Measurements from ENCODE around the gene PRUNE2. TPM values are rescaled to one million over a fixed set of nuclear protein-coding genes. Genes with fewer than 3 reads are reported as not detected.

PRUNE2 gene
- total RNA-seq, 1 donor from 2014 or later: 6.7 TPM

GRCh38 chr9:76709020-76709419, 196.9 kb downstream of the PRUNE2 start:
- H3K9me3 Mint-ChIP-seq (ENCODE audit: unreplicated experiment): no peaks in the 10 kb centered on the region
- H3K27ac Mint-ChIP-seq (ENCODE audit: unreplicated experiment): no peak overlapping the region
- H3K4me3 Mint-ChIP-seq (ENCODE audit: unreplicated experiment): no peak overlapping the region
- peaks cover 5% of the 10 kb centered on the region for H3K27me3 Mint-ChIP-seq (ENCODE audit: unreplicated experiment)
- H3K4me1 Mint-ChIP-seq (ENCODE audit: unreplicated experiment): peaks cover 17% of the 10 kb centered on the region
- no peak for TF ChIP-seq CTCF (IDR thresholded peaks at IDR 0.05; ENCODE audit: unreplicated experiment)
- no peaks in the 10 kb centered on the region for H3K36me3 Mint-ChIP-seq (ENCODE audit: low read depth, unreplicated experiment)
- no peak for DNase-seq (ENCODE audit: low spot score)

DNA sequence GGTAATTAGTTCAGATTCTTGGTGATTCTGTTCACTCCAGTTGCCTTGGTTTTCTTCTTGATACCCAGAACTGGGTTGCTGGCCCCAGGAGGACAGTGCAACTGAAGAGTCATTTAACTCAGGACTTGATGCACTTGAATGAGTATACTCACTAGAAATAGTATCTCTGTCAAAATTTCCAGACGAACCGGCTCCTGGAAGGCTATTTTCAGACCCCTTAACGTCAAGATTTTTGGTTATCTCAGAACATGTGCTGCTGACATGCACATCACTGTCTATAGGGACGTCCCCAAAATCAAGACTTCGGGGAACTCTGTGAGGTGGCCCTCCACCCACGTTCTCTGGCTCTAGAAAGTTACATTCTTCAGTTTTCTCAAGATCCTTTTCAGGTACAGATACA, 198.4 kb downstream of the PRUNE2 start:
- no peaks in the 10 kb centered on the region for H3K36me3 Mint-ChIP-seq (ENCODE audit: low read depth, unreplicated experiment)
- no peaks in the 10 kb centered on the region for H3K9me3 Mint-ChIP-seq (ENCODE audit: unreplicated experiment)
- no peak for TF ChIP-seq CTCF (IDR thresholded peaks at IDR 0.05; ENCODE audit: unreplicated experiment)
- no peak for DNase-seq (ENCODE audit: low spot score)
- H3K27ac Mint-ChIP-seq (ENCODE audit: unreplicated experiment): no peak overlapping the region
- H3K4me3 Mint-ChIP-seq (ENCODE audit: unreplicated experiment): no peak overlapping the region
- H3K4me1 Mint-ChIP-seq (ENCODE audit: unreplicated experiment): peaks cover 20% of the 10 kb centered on the region
- peaks cover 5% of the 10 kb centered on the region for H3K27me3 Mint-ChIP-seq (ENCODE audit: unreplicated experiment)

DNA sequence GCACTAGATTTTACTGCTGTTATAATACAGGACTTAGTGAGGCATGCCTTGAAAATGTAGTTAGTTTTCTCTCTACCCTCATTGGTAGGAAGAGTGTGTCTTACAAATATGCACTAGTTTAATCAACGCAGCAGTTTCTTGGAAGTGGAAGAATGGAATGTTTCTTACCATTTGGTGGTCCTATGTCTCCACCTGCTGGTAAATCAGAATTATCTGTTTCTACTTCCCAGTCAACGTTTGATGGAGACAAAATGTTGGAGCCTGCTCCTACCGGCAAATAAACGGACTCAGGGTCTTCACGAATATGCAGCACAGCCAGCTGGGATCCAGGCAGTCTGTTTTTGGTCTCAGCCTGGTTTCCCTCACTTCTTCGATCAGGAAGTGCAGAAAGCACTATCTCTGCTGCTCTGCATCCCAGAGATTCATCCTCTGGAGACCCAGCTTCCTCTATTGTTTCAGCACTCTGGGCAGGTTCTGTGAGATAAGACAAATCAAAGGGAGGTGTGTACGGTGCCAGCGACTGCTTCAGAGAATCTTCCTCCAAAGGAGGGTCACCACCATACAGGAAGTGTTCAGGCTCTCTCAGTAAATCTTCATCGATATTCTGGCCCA, 201.2 kb downstream of the PRUNE2 start:
- TF ChIP-seq CTCF (IDR thresholded peaks at IDR 0.05; ENCODE audit: unreplicated experiment): peak; percentile 72
- H3K4me1 Mint-ChIP-seq (ENCODE audit: unreplicated experiment): peaks cover 43% of the 10 kb centered on the region
- H3K27me3 Mint-ChIP-seq (ENCODE audit: unreplicated experiment): peaks cover 5% of the 10 kb centered on the region
- peak; percentile 30 for DNase-seq (ENCODE audit: low spot score)
- H3K9me3 Mint-ChIP-seq (ENCODE audit: unreplicated experiment): no peaks in the 10 kb centered on the region
- no peaks in the 10 kb centered on the region for H3K36me3 Mint-ChIP-seq (ENCODE audit: low read depth, unreplicated experiment)
- H3K27ac Mint-ChIP-seq (ENCODE audit: unreplicated experiment): peak overlapping the region; percentile 27
- H3K4me3 Mint-ChIP-seq (ENCODE audit: unreplicated experiment): no peak overlapping the region

GRCh38 chr9:76703270-76703669, 202.6 kb downstream of the PRUNE2 start:
- H3K27ac Mint-ChIP-seq (ENCODE audit: unreplicated experiment): no peak overlapping the region
- no peaks in the 10 kb centered on the region for H3K9me3 Mint-ChIP-seq (ENCODE audit: unreplicated experiment)
- H3K4me3 Mint-ChIP-seq (ENCODE audit: unreplicated experiment): no peak overlapping the region
- H3K4me1 Mint-ChIP-seq (ENCODE audit: unreplicated experiment): peaks cover 56% of the 10 kb centered on the region
- H3K36me3 Mint-ChIP-seq (ENCODE audit: low read depth, unreplicated experiment): no peaks in the 10 kb centered on the region
- DNase-seq (ENCODE audit: low spot score): no peak
- H3K27me3 Mint-ChIP-seq (ENCODE audit: unreplicated experiment): peaks cover 5% of the 10 kb centered on the region
- no peak for TF ChIP-seq CTCF (IDR thresholded peaks at IDR 0.05; ENCODE audit: unreplicated experiment)

- no peak overlapping the region for H3K4me3 Mint-ChIP-seq (ENCODE audit: unreplicated experiment)
- H3K36me3 Mint-ChIP-seq (ENCODE audit: low read depth, unreplicated experiment): no peaks in the 10 kb centered on the region
- DNase-seq (ENCODE audit: low spot score): no peak
- peak overlapping the region; percentile 85 for H3K27ac Mint-ChIP-seq (ENCODE audit: unreplicated experiment)
- H3K9me3 Mint-ChIP-seq (ENCODE audit: unreplicated experiment): no peaks in the 10 kb centered on the region
- peaks cover 56% of the 10 kb centered on the region for H3K4me1 Mint-ChIP-seq (ENCODE audit: unreplicated experiment)
- peaks cover 5% of the 10 kb centered on the region for H3K27me3 Mint-ChIP-seq (ENCODE audit: unreplicated experiment)
- TF ChIP-seq CTCF (IDR thresholded peaks at IDR 0.05; ENCODE audit: unreplicated experiment): no peak
These were observed 204.4 kb downstream of the PRUNE2 start for GRCh38 chr9:76701441-76702039.
